GM18909 (cell line): ENCODE data around the gene TAF3.

Source experiments
- ATAC-seq: cut with Tn5 transposase; IDR thresholded peaks from one replicate; pipeline ENCODE4 v1.9.1; 2021; ENCODE audit warnings: mild to moderate bottlenecking; ENCODE audit not compliant: unreplicated experiment, poor library complexity

Gene TAF3

DNA sequence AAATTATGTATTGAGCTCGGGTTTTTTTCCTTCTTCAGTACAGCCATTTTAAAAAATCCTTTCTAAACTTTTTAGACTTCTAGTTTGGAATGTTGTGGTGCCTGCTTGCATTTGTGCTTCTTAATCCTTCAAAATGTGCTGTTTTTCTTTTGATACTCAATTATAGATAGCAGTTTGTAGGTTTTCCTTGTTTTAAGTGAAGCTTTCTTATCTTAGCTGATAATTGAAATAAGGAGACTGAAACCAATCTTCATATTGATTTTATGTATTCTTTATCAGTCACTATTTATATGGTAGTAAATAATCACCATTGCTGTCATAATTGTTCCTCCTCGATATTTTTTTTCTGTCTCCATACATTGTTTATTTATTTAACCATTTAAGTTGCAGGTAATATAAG, 56.6 kb downstream of the TAF3 start:
- no peak for ATAC-seq

DNA sequence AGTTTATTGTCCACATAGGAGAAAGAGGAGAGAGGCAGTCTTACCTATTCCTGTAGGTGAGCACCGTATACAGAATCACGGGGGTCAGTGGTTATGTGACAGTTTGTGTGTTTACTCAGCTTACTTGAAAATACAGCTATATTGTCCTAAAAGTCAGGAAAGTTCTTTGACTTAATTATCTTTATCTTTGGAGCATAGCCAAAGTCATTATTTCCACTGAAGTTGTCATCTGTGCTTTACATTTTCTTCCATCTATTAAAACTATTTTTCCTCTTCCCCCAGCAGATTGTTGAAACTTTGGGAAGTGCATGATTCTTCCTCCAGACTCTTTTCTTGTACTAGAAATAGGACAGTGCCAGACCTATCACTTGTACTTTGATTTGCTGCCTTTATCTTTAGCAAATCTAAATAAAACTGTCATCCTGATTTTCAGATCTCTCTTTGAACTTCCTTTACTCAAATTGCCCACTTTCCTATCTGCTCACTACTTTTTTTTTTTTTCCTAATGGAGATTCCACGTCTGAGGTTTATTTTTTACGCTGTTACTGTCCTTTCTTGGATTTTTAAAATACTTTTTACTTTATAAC, 58.3 kb downstream of the TAF3 start:
- ATAC-seq = no peak

GRCh38 chr10:7881119-7881518, 62.8 kb downstream of the TAF3 start:
- ATAC-seq = no peak

DNA sequence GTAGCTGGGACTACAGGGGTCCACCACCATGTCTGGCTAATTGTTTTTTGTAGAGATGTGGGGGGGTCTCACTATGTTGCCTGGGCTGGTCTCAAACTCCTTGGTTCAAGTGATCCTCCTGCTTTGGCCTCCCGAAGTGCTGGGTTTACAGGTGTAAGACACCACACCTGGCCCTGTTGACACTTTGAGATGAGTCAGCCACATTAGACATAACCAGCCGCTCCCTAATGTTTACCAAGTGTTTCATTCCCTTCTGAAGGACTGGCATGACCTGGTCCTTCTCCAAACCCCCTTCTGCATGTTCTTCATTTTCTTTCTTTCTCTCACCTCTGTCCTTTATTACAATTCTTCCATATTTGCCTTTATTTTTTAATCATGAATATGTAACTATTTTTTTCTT, 67.8 kb downstream of the TAF3 start:
- no peak for ATAC-seq

GRCh38 chr10:7887174-7887816, 69.0 kb downstream of the TAF3 start:
- no peak for ATAC-seq

GRCh38 chr10:7889947-7890542, 71.7 kb downstream of the TAF3 start:
- peak; percentile 76 for ATAC-seq

DNA sequence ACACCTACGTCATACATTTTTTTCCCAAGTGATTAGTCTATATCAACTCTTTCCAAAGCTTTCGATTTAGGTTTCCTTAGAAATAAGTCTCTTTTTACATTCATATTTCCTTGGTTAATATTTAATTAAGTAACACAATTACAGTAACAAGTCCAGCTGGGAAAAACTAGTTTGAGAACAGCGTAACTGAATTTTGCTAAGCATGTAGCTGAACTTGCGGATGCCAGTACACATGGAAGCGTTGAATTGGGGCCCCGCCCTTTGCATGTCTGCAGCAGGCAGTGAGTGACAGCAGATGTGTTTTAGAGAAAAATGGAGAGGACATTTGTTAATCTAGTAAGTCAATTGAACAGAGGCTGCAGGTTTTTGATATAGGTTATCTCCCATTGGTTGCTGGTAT, 72.5 kb downstream of the TAF3 start:
- ATAC-seq = no peak

DNA sequence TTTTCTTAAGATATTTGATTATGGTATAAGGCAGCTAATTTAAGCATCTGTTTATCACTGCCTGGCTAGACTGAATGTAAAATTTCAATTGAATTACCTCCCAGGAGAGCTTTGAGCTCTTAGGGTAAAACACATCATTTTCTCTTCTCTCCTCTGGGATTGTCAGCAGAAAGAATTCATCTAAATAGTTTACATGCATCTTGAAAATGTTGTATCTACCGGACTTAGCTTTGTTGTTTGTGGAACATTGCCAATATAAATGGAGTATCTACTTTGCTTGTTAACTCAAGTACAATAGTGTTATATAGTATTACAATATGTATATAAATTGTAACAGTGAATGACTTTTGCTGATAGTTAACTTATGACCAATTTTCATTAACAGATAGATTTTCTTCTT, 73.3 kb downstream of the TAF3 start:
- ATAC-seq = no peak

DNA sequence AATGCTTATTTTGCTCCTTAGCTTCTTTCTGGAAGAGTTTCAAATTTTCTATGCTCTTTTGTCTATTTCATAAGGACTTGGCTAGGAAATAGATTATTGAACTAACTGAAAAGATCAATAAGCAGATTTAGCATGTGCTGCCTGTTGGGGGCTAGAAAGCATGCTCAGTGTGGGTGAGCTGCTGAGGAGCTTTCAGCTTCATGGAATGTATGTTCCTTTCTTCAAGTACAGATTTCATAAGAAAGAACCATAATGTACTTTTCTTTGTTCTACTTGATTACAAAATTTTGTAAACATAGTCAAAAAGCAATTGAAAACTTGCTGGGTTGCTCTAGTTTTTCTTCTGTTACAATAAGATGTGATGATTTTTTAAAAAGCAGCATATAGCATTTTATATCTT, 73.8 kb downstream of the TAF3 start:
- ATAC-seq = no peak

DNA sequence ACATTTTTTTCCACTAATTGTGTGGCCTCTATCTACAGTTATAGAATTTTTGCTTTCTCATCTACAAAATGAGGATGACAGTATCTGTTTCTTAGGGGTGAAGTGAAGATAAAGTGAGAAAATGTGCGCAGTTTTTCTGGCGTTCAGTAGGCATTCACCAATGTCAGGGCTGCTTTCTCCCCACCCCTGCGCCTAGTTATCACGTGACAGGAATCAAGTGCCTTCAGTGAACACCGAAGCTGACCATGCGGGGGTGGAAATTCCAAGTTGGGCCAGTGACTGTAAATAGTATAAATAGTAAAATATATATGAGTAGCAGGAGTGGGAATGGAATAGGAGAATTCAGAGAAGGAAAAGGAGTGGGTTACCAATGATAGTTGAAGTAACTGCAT, 77.4 kb downstream of the TAF3 start:
- no peak for ATAC-seq

GRCh38 chr10:7896297-7896696, 78.0 kb downstream of the TAF3 start:
- ATAC-seq = no peak

GRCh38 chr10:7901256-7901655, 83.0 kb downstream of the TAF3 start:
- no peak for ATAC-seq

GRCh38 chr10:7902413-7902812, 84.1 kb downstream of the TAF3 start:
- no peak for ATAC-seq

- ATAC-seq = no peak
These were observed 85.5 kb downstream of the TAF3 start for GRCh38 chr10:7903851-7904250.

DNA sequence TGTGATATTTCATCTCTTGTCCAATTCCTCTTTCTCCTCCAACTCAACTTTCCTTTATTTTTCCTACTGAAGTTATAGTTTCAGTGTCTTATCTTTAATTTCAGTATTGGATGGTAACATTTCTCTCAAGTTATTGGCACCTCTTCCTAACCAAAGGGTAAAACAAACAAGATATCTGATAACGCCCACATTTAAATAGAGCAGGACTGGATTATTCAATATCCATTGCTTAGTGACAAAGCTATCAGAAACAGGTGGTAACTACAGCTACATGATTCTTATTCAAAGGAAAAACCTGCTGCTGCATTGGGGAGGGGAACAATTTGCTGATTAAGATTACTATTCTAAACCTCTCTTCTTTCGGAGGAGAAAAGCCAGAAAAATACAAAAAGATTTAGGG, 87.8 kb downstream of the TAF3 start:
- no peak for ATAC-seq

DNA sequence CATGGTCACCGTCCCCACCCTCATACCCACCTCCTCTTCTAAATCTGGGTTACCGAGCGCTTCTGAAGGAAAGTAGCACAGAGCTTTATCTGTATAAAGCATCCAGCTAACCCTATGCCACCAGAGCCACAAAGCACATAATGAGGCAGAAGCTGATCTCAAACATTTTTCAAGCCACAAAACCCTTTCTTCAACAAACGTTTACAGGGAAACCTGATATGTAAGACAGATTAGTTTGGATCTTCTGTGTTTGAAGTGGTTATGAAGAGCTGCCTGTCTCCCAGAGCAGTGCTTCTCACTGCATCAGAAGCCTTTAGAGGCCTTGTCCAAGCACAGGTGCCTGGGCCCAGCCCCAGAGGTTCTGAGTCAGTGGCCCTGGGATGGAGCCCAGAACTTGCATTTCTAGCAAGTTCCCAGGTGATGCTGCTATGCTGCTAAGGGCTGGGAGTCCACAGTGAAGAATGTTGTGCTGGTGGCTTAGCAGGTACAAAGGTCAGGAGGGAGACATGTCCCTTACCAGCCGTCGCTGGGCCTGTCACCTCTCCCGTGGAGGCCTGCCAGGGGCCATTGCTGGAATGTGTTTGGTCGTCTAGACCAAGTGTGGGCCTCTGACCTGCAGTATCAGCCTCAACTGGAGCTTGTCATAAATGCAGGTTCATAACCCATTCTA, 90.4 kb downstream of the TAF3 start:
- ATAC-seq = no peak

- ATAC-seq = no peak
These were observed 95.0 kb downstream of the TAF3 start for GRCh38 chr10:7913126-7913872.

DNA sequence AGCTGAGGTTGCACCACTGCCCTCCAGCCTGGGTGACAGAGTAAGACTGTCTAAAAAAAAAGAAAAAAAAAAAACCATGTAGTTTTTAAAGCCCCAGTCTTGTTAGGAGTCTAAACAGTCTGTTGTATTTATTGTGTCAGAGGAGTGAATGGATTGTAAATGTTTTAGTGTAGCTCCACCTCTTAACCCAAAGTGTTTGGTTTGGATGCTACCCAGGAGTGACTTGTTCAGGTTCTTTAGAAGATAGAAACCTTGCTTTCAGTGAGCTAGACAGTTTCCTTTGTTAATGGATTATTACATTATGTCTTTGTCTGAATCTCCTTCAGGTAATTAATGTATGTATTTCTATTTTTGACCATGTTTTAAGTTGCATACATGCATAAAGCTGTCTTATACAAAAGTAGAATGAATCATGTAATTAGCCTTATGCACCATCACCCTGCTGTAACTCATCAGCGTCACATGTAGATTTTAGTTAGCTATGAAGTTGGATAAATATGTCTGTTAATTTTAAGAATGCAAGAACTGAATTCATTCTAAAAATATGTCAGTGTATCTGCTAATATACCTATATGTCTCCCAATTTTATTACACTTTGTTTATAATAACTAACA, 97.7 kb downstream of the TAF3 start:
- ATAC-seq = no peak

GRCh38 chr10:7917736-7918135, 99.4 kb downstream of the TAF3 start:
- ATAC-seq = no peak

DNA sequence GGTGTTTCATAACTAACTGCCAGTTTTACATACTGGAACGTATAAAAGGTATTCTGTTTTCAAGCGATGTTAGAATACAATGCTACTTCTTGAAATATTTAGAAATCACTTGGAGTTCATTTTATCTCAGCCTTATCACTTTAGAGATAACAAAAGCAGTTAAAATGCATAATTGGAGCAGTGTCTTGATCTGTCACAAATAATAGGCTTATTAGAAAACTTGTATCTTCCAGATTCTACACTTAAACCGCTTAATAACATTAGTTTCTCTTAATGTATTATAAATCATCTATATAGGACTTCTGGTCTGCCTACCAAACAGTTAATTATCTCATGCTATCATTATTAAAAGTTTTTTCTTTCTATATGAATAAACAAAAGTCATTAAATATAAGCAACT, 104.4 kb downstream of the TAF3 start:
- no peak for ATAC-seq

- ATAC-seq = no peak
These were observed 110.2 kb downstream of the TAF3 start for GRCh38 chr10:7928536-7928935.
